ENCODE results near the gene YIF1A.
A peak's percentile ranks its signal among the peaks of the same experiment; 100 is the strongest.
"Not testable (repeated sequence)": the region's sequence is repeated elsewhere in the genome, so short reads cannot be mapped to it uniquely, and the experiment has no call there.

Gene YIF1A

GRCh38 chr11:66258473-66258893 is 30.5 kb downstream of the YIF1A start:
- H3K4me1 Mint-ChIP-seq (ENCODE audit: low read depth), result peaks cover 15% of the 10 kb centered on the region
- peaks cover 61% of the 10 kb centered on the region for H3K27me3 Mint-ChIP-seq
- peaks cover 5% of the 10 kb centered on the region for H3K36me3 Mint-ChIP-seq (ENCODE audit: low read depth)
- H3K27ac Mint-ChIP-seq, result no peak overlapping the region
- H3K9me3 Mint-ChIP-seq, result no peaks in the 10 kb centered on the region
- peak overlapping the region; percentile 69 for H3K4me3 Mint-ChIP-seq
- intact Hi-C loops (cut with micrococcal nuclease), result loop anchor here (1.0 kb wide), 1 partner anchor 36 kb away; no protein-coding TSS in a partner anchor

- intact Hi-C loops (cut with micrococcal nuclease); H3K27ac Mint-ChIP-seq; H3K4me3 Mint-ChIP-seq; H3K4me1 Mint-ChIP-seq (ENCODE audit: low read depth); H3K9me3 Mint-ChIP-seq: not testable (repeated sequence)
- peaks cover 25% of the 10 kb centered on the region for H3K36me3 Mint-ChIP-seq (ENCODE audit: low read depth)
- peaks cover 41% of the 10 kb centered on the region for H3K27me3 Mint-ChIP-seq
These were observed 35.9 kb downstream of the YIF1A start for GRCh38 chr11:66253081-66253480.

GRCh38 chr11:66251809-66252208 is 37.1 kb downstream of the YIF1A start:
- peaks cover 3% of the 10 kb centered on the region for H3K4me1 Mint-ChIP-seq (ENCODE audit: low read depth)

GRCh38 chr11:66248903-66249302 is 40.0 kb downstream of the YIF1A start:
- intact Hi-C loops (cut with micrococcal nuclease), result no loop called here
- no peak overlapping the region for H3K27ac Mint-ChIP-seq
- peaks cover 63% of the 10 kb centered on the region for H3K36me3 Mint-ChIP-seq (ENCODE audit: low read depth)
- H3K27me3 Mint-ChIP-seq, result peaks cover 9% of the 10 kb centered on the region
- H3K4me1 Mint-ChIP-seq (ENCODE audit: low read depth), result no peaks in the 10 kb centered on the region
- no peak overlapping the region for H3K4me3 Mint-ChIP-seq
- no peaks in the 10 kb centered on the region for H3K9me3 Mint-ChIP-seq

More at GRCh38 chr11:66251809-66252208, 37.1 kb downstream of the YIF1A start:
- peaks cover 36% of the 10 kb centered on the region for H3K36me3 Mint-ChIP-seq (ENCODE audit: low read depth)
- no peaks in the 10 kb centered on the region for H3K9me3 Mint-ChIP-seq
- H3K4me3 Mint-ChIP-seq, result no peak overlapping the region
- intact Hi-C loops (cut with micrococcal nuclease), result no loop called here
- no peak overlapping the region for H3K27ac Mint-ChIP-seq
- peaks cover 32% of the 10 kb centered on the region for H3K27me3 Mint-ChIP-seq

GRCh38 chr11:66247801-66248200 is 41.1 kb downstream of the YIF1A start:
- no peaks in the 10 kb centered on the region for H3K9me3 Mint-ChIP-seq
- intact Hi-C loops (cut with micrococcal nuclease), result no loop called here
- no peaks in the 10 kb centered on the region for H3K27me3 Mint-ChIP-seq
- H3K27ac Mint-ChIP-seq, result no peak overlapping the region
- no peaks in the 10 kb centered on the region for H3K4me1 Mint-ChIP-seq (ENCODE audit: low read depth)
- peaks cover 74% of the 10 kb centered on the region for H3K36me3 Mint-ChIP-seq (ENCODE audit: low read depth)
- H3K4me3 Mint-ChIP-seq, result no peak overlapping the region

- Mint-ChIP-seq H3K4me3 (no peak overlapping the region), H3K27ac (no peak overlapping the region), H3K36me3 (ENCODE audit: low read depth) (peaks cover 79% of the 10 kb centered on the region), H3K9me3 (no peaks in the 10 kb centered on the region), H3K4me1 (ENCODE audit: low read depth) (no peaks in the 10 kb centered on the region), H3K27me3 (no peaks in the 10 kb centered on the region)
- intact Hi-C loops (cut with micrococcal nuclease), result no loop called here
These were observed 41.6 kb downstream of the YIF1A start for GRCh38 chr11:66247295-66247694.

- Mint-ChIP-seq H3K4me1 (ENCODE audit: low read depth) (peaks cover 8% of the 10 kb centered on the region), H3K9me3 (no peaks in the 10 kb centered on the region), H3K4me3 (no peak overlapping the region), H3K36me3 (ENCODE audit: low read depth) (peaks cover 94% of the 10 kb centered on the region), H3K27ac (no peak overlapping the region), H3K27me3 (no peaks in the 10 kb centered on the region)
- intact Hi-C loops (cut with micrococcal nuclease), result no loop called here
These were observed 45.0 kb downstream of the YIF1A start for GRCh38 chr11:66243782-66244535.

- peaks cover 8% of the 10 kb centered on the region for H3K4me1 Mint-ChIP-seq (ENCODE audit: low read depth)
- H3K36me3 Mint-ChIP-seq (ENCODE audit: low read depth), result peaks cover 98% of the 10 kb centered on the region
- no peak overlapping the region for H3K27ac Mint-ChIP-seq
- no peaks in the 10 kb centered on the region for H3K9me3 Mint-ChIP-seq
- H3K4me3 Mint-ChIP-seq, result no peak overlapping the region
- no peaks in the 10 kb centered on the region for H3K27me3 Mint-ChIP-seq
- intact Hi-C loops (cut with micrococcal nuclease), result no loop called here
These were observed 46.7 kb downstream of the YIF1A start for GRCh38 chr11:66242095-66242765.

- H3K4me3 Mint-ChIP-seq, result no peak overlapping the region
- H3K36me3 Mint-ChIP-seq (ENCODE audit: low read depth), result peaks cover 98% of the 10 kb centered on the region
- peaks cover 8% of the 10 kb centered on the region for H3K4me1 Mint-ChIP-seq (ENCODE audit: low read depth)
- no peaks in the 10 kb centered on the region for H3K27me3 Mint-ChIP-seq
- H3K9me3 Mint-ChIP-seq, result no peaks in the 10 kb centered on the region
- H3K27ac Mint-ChIP-seq, result no peak overlapping the region
- intact Hi-C loops (cut with micrococcal nuclease), result no loop called here
These were observed 48.2 kb downstream of the YIF1A start for GRCh38 chr11:66240781-66241136.

GRCh38 chr11:66239998-66240780 is 48.8 kb downstream of the YIF1A start:
- intact Hi-C loops (cut with micrococcal nuclease), result no loop called here
- no peak overlapping the region for H3K4me3 Mint-ChIP-seq
- H3K4me1 Mint-ChIP-seq (ENCODE audit: low read depth), result peaks cover 8% of the 10 kb centered on the region
- H3K27me3 Mint-ChIP-seq, result no peaks in the 10 kb centered on the region
- H3K27ac Mint-ChIP-seq, result no peak overlapping the region
- H3K9me3 Mint-ChIP-seq, result no peaks in the 10 kb centered on the region
- H3K36me3 Mint-ChIP-seq (ENCODE audit: low read depth), result peaks cover 99% of the 10 kb centered on the region

- H3K27ac Mint-ChIP-seq, result no peak overlapping the region
- intact Hi-C loops (cut with micrococcal nuclease), result no loop called here
- H3K36me3 Mint-ChIP-seq (ENCODE audit: low read depth), result peaks cover 99% of the 10 kb centered on the region
- H3K4me1 Mint-ChIP-seq (ENCODE audit: low read depth), result peaks cover 8% of the 10 kb centered on the region
- H3K27me3 Mint-ChIP-seq, result no peaks in the 10 kb centered on the region
- no peak overlapping the region for H3K4me3 Mint-ChIP-seq
- no peaks in the 10 kb centered on the region for H3K9me3 Mint-ChIP-seq
These were observed 49.4 kb downstream of the YIF1A start for GRCh38 chr11:66239511-66239910.

- no peak overlapping the region for H3K4me3 Mint-ChIP-seq
- H3K4me1 Mint-ChIP-seq (ENCODE audit: low read depth), result peaks cover 8% of the 10 kb centered on the region
- H3K27me3 Mint-ChIP-seq, result no peaks in the 10 kb centered on the region
- intact Hi-C loops (cut with micrococcal nuclease), result no loop called here
- H3K9me3 Mint-ChIP-seq, result no peaks in the 10 kb centered on the region
- peaks cover 99% of the 10 kb centered on the region for H3K36me3 Mint-ChIP-seq (ENCODE audit: low read depth)
- H3K27ac Mint-ChIP-seq, result no peak overlapping the region
These were observed 50.0 kb downstream of the YIF1A start for GRCh38 chr11:66238786-66239413.

GRCh38 chr11:66237867-66238266 is 51.1 kb downstream of the YIF1A start:
- Mint-ChIP-seq H3K27ac (no peak overlapping the region), H3K4me1 (ENCODE audit: low read depth) (peaks cover 8% of the 10 kb centered on the region), H3K27me3 (no peaks in the 10 kb centered on the region), H3K9me3 (no peaks in the 10 kb centered on the region), H3K36me3 (ENCODE audit: low read depth) (peaks cover 99% of the 10 kb centered on the region), H3K4me3 (no peak overlapping the region)
- intact Hi-C loops (cut with micrococcal nuclease), result no loop called here

GRCh38 chr11:66235141-66235540 is 53.8 kb downstream of the YIF1A start:
- intact Hi-C loops (cut with micrococcal nuclease), result no loop called here
- Mint-ChIP-seq H3K4me3 (no peak overlapping the region), H3K36me3 (ENCODE audit: low read depth) (peaks cover 99% of the 10 kb centered on the region), H3K4me1 (ENCODE audit: low read depth) (peaks cover 3% of the 10 kb centered on the region), H3K27ac (no peak overlapping the region), H3K9me3 (no peaks in the 10 kb centered on the region), H3K27me3 (no peaks in the 10 kb centered on the region)

Measured in dendritic cell treated with granulocyte-macrophage colony-stimulating factor and Interleukin-4, amounts not matched to agents 40 ng/mL and 50 ng/mL, for 4 days (primary cell).